ENCODE results near the gene KIAA1210.
"Not testable (repeated sequence)": the region's sequence is repeated elsewhere in the genome, so short reads cannot be mapped to it uniquely, and the experiment has no call there.

Gene KIAA1210

DNA sequence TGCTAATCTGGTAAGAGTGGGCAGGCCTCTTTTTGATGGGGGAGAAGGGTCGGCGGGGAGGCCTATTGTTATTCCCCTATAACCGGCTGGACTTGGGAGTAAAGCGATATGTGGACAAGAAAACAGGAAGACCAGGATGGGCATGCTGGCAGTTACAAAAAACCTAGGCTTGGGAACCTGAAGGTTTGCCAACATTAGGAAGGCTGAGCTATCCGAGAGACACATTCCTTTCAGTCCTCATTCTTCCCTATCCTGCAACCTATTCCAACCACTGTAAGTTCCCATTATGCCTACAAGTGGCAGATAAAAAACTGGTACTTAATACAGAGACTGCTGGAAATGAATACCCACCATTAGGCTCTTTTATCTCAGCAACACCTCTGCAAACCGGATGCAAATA lies 87.2 kb downstream of the KIAA1210 start:
- DNase-seq (ENCODE audit: low read depth in 3 of 3), result no peak

DNA sequence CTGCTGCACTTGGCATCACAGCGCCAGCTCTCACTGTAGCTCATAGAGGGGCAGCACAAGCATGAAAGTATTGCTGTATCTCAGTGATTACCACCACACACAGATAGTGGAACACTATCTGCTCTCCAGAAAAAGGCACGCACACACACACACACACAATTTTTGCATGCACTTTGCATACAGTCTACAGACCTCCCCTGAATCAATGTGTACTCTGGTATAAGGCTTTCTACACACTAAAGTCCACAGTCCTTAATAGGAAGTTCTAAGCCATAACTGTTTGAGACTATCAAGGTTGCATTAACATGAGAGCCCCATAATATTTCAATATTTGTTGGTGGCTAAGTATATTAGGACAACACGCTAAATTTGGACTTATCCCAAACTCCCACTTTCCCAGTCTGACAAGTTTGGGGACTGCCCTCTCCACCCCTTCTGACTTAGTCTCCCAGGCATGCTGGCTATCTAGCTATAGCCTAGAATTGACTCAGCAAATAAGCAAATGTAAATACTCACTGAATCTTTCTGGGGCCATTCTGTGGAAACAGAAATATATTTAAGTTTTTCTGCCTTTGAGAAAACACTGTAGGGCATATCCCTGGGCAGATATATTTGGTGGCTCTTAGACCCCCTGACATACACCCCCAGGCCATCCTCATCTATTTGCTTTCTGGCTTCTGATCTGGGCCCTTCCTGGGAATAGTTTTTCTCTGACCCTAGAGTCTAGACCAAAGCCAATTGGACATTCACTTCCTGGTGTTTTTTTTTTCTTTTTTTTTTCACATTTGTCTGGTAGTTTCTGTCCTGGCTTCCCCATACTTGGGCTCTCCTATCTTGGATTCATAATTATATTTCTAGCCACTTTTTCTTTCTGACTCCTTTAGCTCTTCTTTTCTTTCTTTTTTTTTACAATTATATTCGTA lies 91.2 kb downstream of the KIAA1210 start:
- no peak for DNase-seq (ENCODE audit: low read depth in 3 of 3)

DNA sequence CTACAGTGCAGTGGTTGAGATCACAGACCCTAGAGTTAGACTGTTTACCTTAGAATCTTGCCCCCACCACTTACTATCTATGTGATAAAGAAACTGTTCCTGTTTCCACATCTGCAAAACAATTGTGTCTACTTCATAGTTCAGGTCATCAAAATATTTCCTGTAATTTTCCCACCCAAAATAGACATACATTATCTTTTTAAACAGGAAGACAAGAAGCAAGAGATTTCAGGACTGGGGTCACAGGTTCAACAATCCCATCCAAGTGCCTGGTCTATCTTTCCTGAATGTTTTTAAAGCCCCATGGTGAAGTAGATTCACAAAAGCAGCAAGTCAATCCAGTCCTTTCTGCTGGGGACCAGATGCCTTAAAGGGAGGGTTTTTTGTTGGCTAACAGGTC lies 96.6 kb downstream of the KIAA1210 start:
- DNase-seq (ENCODE audit: low read depth in 3 of 3), result no peak

DNA sequence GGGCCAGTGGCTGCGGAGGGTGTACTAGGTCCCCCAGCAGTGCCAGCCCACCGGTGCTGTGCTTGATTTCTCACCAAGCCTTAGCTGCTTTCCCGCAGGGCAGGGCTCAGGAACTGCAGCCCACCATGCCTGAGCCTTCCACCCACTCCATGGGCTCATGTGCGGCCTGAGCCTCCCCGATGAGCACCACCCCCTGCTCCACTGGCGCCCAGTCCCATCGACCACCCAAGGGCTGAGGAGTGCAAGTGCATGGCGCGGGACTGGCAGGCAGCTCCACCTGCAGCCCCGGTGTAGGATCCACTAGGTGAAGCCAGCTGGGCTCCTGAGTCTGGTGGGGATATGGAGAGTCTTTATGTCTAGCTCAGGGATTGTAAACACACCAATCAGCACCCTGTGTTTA lies 98.0 kb downstream of the KIAA1210 start:
- not testable (repeated sequence) for DNase-seq (ENCODE audit: low read depth in 3 of 3)

DNA sequence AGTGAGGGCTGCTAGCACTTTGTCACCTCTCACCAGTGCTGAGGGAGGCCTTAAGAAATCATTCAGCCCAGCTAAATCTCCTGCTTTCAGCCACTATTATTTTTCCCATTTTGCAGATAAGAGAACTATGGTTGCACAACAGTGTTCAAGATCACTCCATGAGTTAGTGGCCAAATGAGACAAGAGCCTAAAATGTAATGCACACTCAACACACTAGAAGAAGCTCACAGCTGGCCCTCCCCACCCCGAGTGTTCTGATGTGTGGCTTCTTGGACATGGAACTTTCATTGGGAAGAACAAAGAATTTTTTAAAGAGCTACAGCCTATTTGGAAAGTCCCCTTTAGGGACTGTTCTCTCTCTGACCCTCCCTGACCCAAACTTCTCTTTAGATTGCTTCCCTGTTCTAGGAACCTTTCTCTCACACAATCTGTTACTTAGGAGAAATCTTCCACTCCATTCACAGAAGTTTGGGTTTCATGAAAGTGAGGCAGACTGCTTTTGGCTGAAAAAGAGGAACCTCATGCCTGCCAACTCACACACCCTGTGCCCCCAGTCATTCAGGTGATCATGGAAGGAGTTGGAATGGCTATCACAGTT lies 98.8 kb downstream of the KIAA1210 start:
- no peak for DNase-seq (ENCODE audit: low read depth in 3 of 3)
